ENCODE data around the gene CSF2RB.
A peak's percentile ranks its signal among the peaks of the same experiment; 100 is the strongest.

CSF2RB gene

GRCh38 chr22:36913427-36914389, at the start of gene CSF2RB:
TSS of gene CSF2RB (plus strand) at chr22:36913628. CDS start at chr22:36922208, 8,580 bp downstream.
- DNase-seq, result no peak

DNA sequence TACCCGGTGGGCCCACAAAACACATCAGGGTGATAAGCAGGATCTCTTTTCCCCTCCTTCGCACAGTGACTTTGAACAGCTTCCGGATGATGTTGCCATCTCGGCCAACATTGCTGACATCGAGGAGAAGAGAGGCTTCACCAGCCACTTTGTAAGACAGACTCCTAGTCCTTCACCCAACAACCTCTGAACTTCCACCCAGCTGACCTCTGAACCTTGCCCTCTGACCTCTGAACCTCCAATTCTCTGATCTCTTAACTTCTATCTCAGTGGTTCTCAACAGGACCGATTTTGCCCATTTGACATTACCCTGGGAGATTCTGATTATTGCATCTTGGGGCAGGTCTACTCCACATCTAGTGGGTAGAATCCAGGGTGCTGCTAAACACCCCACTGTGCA, 49.4 kb upstream of the CSF2RB start:
- DNase-seq, result no peak

GRCh38 chr22:36864454-36865215, 48.8 kb upstream of the CSF2RB start:
- no peak for DNase-seq

GRCh38 chr22:36865346-36865745, 48.1 kb upstream of the CSF2RB start:
- DNase-seq, result no peak

GRCh38 chr22:36867695-36868094, 45.7 kb upstream of the CSF2RB start:
- no peak for DNase-seq

- no peak for DNase-seq
These were observed 44.8 kb upstream of the CSF2RB start for GRCh38 chr22:36868546-36869181.

- DNase-seq, result no peak
These were observed 43.2 kb upstream of the CSF2RB start for GRCh38 chr22:36870250-36870649.

GRCh38 chr22:36871669-36872081, 41.8 kb upstream of the CSF2RB start:
- DNase-seq, result no peak

DNA sequence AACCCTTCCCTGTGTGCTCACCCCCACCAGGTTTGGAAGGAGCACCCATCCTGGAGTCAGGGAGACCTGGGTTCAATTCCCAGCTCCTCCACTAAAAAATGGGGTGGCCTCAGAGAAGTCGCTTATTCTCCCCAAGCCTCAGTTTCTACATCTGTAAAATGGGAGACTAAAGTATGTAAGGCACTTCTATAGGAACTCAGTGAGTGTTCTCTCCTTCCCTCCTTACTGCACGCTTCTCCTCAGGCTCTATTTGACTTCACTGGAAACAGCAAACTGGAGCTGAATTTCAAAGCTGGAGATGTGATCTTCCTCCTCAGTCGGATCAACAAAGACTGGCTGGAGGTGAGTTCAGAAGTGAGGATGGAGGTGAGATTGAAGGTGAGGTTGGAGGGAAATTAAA, 41.3 kb upstream of the CSF2RB start:
- no peak for DNase-seq

GRCh38 chr22:36872866-36873498, 40.4 kb upstream of the CSF2RB start:
- no peak for DNase-seq

DNA sequence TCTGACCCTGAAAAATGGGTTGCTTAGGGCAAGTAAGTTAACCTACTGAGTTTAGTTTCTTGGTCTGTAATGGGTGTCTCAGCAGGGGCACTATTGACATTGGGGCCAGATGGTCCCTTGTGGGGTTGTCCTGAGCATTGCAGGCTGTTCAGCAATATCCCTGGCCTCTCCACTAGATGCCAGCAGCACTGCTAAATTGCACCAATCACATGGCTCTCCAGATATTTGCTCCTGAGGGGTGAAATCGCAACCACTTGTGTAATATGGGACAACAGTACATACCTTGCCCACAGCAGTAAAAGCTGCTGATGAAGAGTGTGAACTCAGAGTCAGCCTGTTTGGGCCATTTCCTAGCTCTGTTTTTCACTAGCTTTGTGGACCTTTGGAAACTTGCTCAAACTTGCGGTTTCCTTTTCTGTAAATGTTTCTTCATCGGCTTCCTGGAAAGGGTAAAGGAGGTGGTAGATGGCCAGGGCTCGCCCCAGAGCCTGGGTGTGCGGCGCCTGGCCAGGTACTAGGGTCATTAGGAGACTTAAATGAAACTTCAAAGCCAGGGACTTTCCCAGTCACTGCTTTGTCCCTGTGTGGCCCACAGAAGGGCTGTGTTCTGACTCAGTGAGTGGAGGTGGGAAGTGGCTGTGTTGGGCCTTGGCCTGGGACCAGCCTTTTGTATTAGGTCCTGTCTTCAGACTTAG, 39.7 kb upstream of the CSF2RB start:
- peak; percentile 12 to 16 for DNase-seq

GRCh38 chr22:36874309-36874696, 39.1 kb upstream of the CSF2RB start:
- no peak for DNase-seq

DNA sequence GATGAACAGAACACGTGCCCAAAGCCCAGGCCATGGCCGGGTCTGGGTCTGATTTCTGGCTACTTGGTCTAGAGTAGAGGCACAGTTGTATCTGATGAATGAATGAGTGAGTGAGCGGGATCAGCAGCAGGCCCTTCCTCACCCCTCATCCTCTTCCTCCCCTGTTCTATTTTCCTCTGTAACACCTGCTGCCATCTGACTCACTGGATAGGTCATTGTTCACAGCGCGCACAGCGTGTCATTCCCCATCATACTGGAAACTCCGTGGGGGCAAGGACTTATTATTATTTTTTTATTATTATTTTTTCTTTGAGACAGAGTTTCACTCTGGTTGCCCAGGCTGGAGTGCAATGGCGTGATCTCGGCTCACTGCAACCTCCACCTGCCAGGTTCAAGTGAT, 38.7 kb upstream of the CSF2RB start:
- DNase-seq, result no peak

GRCh38 chr22:36875741-36876140, 37.7 kb upstream of the CSF2RB start:
- DNase-seq, result no peak

DNA sequence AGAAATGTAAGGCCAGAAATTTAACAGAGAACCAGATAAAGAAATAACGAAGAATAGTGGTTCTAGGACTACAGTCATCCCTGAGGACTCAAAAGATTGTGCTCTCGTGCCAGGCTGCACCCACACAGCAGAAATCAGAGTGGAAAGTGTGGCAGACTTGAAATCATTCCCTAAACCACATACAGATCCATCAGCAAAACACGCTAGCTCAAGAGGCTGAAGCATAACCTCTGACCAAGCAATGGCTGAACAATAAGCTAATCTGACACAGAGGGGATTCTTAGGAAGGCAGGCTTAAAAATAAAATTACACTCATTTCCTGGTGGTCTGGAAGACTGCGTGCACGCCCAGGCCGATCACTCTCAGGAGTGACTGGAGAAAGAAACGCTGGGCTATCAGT, 33.7 kb upstream of the CSF2RB start:
- no peak for DNase-seq

- no peak for DNase-seq
These were observed 31.8 kb upstream of the CSF2RB start for GRCh38 chr22:36881504-36882245.

DNA sequence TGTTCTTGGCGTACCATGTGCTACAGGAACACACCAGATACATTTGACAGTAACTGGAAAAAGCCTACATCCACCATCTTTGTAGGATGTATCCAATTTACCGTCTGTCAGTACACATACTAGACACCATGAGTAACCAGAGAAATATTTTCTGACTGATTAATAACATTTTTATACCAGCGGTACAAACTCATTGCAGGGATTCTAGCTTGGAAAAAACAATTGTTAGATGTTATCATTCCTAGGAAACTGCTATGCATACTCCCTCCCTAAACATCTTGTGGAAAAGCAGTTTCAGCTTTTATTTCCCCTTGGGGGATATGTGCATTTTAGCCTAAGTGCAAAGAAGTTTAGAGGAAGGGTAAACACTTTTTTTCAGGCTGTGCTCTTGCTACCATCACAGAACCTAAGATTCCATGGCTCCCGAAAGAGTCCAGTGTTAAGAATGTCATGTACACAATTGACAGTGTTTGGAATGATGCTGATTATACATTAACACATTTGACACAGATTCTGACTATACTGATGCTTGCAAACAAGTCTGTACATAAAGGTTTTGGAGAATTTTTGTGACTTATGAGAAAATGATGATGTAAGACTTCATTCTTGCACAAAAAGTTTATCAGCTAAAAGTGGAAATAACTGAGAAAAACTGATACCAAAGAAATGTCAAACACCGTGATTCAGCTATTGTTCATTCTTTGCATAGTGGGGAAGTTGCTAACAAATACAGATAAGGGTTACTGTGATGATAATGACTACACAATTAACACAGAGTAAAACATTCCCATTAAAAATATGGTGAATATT, 28.9 kb upstream of the CSF2RB start:
- no peak for DNase-seq

DNA sequence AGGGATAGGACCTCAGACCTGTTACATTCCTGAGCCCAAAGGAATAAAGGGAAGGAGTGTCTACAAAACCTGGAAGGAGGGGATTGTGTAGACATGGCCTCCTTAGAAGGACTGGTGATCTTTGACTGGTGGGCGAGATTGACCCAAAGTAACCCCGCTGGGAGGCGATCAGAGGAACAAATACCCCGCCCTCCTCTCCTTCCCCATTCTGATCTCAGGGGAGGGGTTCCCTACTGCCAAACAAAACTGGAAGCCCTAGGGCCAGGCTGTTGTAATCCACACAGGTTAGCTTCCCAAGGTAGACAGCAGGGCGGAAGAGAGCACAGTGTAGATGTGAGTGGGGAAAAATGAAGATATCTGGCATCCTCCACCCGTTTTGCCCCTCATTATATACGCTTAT, 28.0 kb upstream of the CSF2RB start:
- no peak for DNase-seq

GRCh38 chr22:36886016-36886415, 27.4 kb upstream of the CSF2RB start:
- no peak for DNase-seq

DNA sequence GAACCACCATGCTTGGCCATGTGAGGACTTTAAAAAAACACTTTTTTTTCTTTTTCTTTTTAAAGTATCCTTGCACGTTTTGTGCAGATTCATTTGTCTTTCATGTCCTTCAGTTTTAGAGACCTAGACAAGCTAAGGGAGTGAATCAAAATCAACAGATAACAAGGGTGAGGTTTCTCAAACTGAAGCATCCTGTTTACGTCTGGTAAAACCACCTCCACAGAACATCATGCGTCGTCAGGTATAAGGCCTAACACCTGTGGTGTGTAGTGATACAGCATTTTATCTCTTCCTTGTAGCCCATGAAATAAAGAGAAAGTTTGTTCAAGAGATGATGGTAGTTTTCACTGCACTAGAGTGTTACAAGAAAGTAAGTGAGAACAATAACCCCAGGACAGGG, 26.3 kb upstream of the CSF2RB start:
- no peak for DNase-seq

GRCh38 chr22:36891646-36892045, 21.8 kb upstream of the CSF2RB start:
- DNase-seq, result no peak
